Omental fat pad (tissue), 4 donors: ENCODE measurements around the gene CPA1. TPM values are rescaled to one million over a fixed set of nuclear protein-coding genes. Genes with fewer than 3 reads are reported as not detected.

Experiments
- ATAC-seq: fragments of 150-250 bp; one replicate; pipeline ENCODE4 v1.9.1; 2016; ENCODE audit warnings: mild to moderate bottlenecking, moderate library complexity; ENCODE audit not compliant: low FRiP score
- DNase-seq: peaks from one replicate; pipeline ENCODE4 v3.0.0-alpha.2; 2019; ENCODE audit warnings: low spot score
- total RNA-seq, 4 donors: library from RNA; depleted of rRNA; stranded (reverse); fragments of >200 nt; gene quantifications; one replicate each; pipeline ENCODE4 v1.1.0, GENCODE V29; 2016
- TF ChIP-seq, protein P1 (sequence below), 3 donors: fragments of 450-650 bp; IDR thresholded peaks; one replicate each; pipeline ENCODE4 v1.5.1; 2016 to 2017; ENCODE audit warnings: antibody characterized with exemption in 3 of 3, mild to moderate bottlenecking in 3 of 3, moderate library complexity in 2 of 3

Gene CPA1
- total RNA-seq, 4 donors from 2014 or later, result 2.0 to 4.5 (median 2.3) TPM; not detected in 1

- ATAC-seq (no peak), DNase-seq (no peak)
- TF ChIP-seq, protein P1, sequence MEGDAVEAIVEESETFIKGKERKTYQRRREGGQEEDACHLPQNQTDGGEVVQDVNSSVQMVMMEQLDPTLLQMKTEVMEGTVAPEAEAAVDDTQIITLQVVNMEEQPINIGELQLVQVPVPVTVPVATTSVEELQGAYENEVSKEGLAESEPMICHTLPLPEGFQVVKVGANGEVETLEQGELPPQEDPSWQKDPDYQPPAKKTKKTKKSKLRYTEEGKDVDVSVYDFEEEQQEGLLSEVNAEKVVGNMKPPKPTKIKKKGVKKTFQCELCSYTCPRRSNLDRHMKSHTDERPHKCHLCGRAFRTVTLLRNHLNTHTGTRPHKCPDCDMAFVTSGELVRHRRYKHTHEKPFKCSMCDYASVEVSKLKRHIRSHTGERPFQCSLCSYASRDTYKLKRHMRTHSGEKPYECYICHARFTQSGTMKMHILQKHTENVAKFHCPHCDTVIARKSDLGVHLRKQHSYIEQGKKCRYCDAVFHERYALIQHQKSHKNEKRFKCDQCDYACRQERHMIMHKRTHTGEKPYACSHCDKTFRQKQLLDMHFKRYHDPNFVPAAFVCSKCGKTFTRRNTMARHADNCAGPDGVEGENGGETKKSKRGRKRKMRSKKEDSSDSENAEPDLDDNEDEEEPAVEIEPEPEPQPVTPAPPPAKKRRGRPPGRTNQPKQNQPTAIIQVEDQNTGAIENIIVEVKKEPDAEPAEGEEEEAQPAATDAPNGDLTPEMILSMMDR (IDR thresholded peaks at IDR 0.05), result no peak
Observed at GRCh38 chr7:130433301-130433700, 53.0 kb downstream of the CPA1 start.

DNA sequence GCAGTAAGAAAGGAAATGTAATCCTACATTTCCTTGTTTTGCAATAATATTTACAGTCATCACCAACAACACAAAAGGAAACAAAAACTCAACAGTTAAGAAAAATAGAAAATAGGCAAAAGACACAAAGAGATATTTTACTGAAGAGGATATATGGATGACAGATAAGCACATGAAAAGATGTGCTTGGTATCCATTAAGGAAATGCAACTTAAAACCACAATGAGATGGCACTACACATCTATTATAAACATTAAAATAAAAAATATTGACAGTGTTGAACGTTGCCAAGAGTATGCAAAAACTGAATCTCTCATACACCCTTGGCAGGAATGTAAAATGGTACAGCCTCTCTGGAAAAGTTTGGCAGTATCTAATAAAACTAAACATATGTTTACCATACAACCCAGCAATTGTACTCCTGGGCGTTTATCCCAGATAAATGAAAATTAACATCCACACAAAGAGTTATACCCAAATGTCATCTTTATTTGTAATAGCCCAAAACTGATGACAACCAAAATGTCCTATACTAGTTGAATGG, 55.1 kb downstream of the CPA1 start:
- ATAC-seq, result no peak
- TF ChIP-seq, protein P1 (IDR thresholded peaks at IDR 0.05), result no peak
- no peak for DNase-seq

DNA sequence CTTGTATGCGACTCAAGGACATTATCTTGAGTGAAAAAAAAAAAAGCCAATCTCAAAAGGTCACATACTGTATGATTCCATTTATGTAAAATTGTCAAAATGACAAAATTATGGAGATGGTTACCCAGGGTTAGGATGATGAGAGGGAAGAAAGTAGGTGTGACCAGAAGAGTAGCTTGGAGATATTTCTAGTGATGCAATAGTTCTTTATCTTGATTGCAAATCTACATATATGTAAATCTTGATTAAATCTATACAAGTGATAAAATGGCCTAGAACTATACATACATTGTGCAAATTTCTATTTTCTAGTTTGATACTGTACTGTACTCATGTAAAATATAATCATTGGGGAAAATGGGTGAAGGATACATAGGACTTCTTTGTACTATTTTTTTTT, 56.0 kb downstream of the CPA1 start:
- TF ChIP-seq, protein P1 (IDR thresholded peaks at IDR 0.05), result no peak
- DNase-seq (no peak), ATAC-seq (no peak)

Other genes with a start within 250 kb of the CPA1 start
- gene TMEM209, start 175.1 kb upstream of the CPA1 start, total RNA-seq, result 10 to 100 TPM in 3 of 4 donors, 1 to 10 TPM in 1; 8.9 to 17.2 (median 10.6) TPM
- under 1 TPM in 1 of 4 donors, not detected in 3; 0.44 TPM for gene SSMEM1, start 172.6 kb upstream of the CPA1 start, total RNA-seq
- under 1 TPM in 1 of 4 donors, not detected in 3; 0.88 TPM for gene CPA2, start 113.6 kb upstream of the CPA1 start, total RNA-seq
- 1 to 10 TPM in 3 of 4 donors, not detected in 1; 3.0 to 9.7 (median 4.1) TPM for gene CPA4, start 87.3 kb upstream of the CPA1 start, total RNA-seq
- not detected for gene CPA5, start 35.7 kb upstream of the CPA1 start, total RNA-seq
- 10 to 100 TPM in 1 of 4 donors, 1 to 10 TPM in 3; 6.8 to 11.8 (median 8.5) TPM for gene CEP41, start 60.5 kb downstream of the CPA1 start, total RNA-seq
- 100 to 1,000 TPM in 3 of 4 donors, 10 to 100 TPM in 1; 64.0 to 953 (median 201) TPM for gene MEST, start 111.6 kb downstream of the CPA1 start, total RNA-seq